Measurements from ENCODE around the gene RECQL5.
A peak's percentile ranks its signal among the peaks of the same experiment; 100 is the strongest.
"Not testable (repeated sequence)": the region's sequence is repeated elsewhere in the genome, so short reads cannot be mapped to it uniquely, and the experiment has no call there.

The RECQL5 gene

DNA sequence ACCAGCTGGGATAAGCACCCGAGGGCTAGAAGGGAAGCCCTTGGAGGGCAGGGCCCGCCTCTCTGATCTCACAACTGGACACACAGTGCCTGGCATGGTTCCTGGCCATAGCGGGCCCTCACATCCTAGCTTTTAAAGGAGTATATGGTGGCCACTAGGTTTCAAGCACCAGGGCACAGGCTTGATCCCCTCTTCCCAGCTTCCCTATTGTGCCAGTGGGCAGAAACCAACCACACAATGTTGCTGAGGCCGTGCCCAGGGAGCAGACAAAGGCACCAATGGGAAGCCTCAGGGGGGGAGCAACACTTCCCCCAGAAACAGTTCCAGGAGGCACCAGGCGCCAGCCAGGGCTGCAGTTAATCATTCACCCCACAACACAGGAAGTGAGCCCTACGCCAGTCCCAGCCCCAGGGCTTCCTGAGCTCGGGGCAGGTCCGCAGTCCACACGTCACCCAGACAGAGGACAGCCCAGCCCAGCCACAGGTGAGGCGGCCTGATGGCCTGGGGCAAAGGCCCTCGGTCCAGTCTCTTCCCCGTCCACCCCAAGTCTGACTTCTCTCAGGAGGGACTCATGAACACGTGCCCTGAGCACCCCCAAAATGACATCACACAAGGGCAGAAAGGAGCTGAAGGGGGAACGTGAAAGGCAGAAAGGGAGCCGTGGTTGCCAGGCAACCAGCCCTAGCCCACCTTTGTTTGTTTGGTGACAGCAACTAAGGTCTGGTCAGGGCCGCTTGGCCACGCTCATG is 20.9 kb downstream of the RECQL5 start:
- DNase-seq = peak; percentile 53

- peak; percentile 79 for DNase-seq
Observed at GRCh38 chr17:75645501-75645888, 21.5 kb downstream of the RECQL5 start.

DNA sequence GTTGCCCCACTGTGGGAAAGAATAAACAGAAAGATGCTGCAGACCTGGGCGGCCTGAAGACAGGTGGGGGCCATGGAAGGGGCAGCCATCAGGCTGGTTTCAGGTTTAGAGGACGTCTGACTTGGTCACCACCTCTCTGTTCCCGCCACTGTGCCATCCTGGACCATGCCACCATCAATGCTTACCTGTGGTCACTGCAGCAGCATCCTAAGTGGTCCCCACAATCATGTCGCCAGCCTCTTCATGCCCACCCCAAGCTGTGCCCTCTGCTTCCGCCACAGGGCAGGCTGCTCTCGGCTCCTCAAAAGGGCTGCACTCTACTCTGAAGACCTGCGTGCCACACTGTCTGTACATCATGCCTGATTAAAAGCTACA is 23.3 kb downstream of the RECQL5 start:
- DNase-seq = no peak

- no peak for DNase-seq
Observed at GRCh38 chr17:75642784-75643642, 23.9 kb downstream of the RECQL5 start.

DNA sequence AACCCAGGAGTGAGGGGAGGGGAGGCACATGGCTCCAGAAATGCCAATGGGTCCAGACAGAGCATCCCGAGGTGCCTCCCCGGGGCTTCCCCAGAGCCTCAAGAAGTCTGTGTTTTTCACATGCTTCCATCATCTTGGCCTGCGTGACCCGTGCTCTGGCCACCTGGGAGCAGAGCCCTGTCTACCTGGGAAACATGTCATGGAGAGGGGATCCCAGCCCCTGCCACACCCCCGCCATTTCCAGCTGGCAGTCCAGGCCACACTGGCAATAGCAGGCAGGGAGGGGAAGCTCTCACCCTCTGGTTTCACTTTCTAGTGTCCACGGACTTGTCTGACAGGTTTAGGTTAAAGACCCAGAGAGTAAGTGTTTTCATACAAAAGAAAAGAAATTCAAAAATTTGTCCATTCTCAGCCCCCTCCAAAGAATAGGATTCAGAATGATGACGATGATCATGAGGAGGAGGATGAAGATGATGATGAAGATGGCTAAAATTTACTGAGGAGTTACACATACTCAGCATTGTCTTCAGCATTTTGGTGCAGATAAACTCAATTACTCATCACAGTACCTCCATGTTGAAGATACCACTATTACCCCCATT is 24.7 kb downstream of the RECQL5 start:
- DNase-seq = no peak

DNA sequence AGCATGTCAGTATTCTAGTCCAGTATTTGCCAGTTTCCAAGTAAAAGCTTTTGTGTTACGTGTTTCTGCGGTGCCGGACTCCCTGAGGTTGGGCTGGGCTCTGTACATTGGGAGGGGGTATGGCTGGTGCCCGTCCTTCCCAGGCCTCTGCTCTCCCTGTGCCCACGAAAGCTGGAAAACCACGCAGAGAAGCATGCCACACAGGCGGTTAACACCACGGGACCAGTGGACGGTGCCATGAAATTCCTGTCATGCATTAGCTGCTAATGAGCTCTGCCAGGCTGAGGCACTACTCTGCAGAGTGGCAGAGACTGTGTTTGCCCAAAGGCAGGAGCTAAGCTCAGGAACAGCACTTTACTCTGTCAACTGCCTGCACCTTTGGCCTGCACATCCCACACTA is 25.6 kb downstream of the RECQL5 start:
- DNase-seq = no peak

- no peak for DNase-seq
Observed at GRCh38 chr17:75640556-75641119, 26.3 kb downstream of the RECQL5 start.

DNA sequence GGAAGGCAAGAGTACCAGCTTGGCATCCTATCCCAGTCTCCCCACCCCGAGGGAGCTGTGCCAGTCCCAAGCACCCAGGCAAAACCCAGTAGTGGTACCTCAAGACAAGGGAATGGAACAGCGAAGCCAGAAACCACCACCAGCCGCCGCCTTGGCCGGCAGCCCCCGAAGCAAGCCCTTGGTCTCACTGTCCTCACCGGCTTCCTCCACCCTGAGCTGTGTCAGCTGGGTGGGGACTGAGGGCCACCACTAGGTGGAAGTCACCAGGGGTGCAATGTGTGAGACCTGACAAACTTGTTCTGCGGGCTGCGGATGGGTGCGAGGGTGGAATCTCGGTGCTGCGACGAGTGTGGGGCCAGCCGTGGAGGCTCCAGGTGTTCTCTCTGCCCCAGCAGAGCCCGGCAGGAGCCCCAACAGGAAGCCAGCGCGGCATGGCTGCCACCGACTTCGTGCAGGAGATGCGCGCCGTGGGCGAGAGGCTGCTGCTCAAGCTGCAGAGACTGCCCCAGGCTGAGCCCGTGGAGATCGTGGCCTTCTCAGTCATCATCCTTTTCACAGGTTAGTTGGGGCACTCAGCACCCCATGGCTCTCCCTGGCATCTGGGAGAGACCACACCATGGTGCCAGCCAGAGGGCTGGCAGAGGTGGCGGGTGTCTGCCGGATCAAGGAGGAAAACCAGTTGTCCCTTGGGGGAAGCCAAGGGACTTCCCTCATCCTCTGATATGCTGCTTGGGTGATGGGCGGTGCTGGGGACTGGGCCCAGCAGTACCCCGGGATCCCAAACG is 27.0 kb downstream of the RECQL5 start:
- no peak for DNase-seq

DNA sequence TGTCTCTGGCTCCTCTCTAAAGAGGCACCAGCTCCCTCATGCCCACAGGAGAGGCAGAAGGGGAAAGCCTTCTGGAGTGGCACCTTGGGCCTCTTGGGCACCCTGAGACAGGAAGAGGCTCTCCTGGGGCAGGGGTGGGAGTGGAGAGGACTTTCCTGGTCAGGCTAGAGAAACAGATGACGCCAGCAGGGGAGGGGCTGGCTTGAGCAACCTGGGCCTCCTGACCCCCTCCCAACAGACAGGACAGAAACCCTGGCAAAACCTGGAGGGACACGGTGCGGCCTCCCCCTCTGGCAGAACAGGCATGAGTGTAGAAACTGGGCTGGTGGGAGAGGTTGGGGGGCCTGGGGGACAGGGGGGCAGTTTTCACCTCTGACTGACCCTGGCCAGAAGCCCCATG is 27.6 kb downstream of the RECQL5 start:
- DNase-seq = no peak

- DNase-seq = no peak
Observed at GRCh38 chr17:75638893-75639292, 28.1 kb downstream of the RECQL5 start.

- DNase-seq = not testable (repeated sequence)
Observed at GRCh38 chr17:75638039-75638438, 28.9 kb downstream of the RECQL5 start.

GRCh38 chr17:75637551-75637950 is 29.4 kb downstream of the RECQL5 start:
- DNase-seq = no peak

DNA sequence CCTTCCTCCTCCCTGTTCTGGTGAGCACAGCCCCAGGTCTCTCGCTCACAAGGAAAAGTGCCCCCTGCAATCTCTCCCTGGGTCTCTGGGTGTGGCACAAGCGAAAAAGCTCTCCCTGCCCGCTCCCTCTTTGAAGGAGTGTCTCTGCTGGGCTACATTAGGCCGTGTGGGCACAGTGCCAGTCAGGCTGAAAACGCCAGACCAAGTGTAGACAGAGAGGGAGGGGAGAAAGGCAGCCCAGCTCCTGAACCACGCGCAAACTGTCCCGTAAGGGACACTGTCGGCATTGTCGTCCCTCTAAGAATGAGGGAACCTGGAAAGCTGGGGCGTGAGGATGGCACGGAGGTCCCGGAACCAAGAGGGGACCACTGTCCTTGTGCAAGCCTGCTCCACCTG is 29.8 kb downstream of the RECQL5 start:
- DNase-seq = peak; percentile 54

DNA sequence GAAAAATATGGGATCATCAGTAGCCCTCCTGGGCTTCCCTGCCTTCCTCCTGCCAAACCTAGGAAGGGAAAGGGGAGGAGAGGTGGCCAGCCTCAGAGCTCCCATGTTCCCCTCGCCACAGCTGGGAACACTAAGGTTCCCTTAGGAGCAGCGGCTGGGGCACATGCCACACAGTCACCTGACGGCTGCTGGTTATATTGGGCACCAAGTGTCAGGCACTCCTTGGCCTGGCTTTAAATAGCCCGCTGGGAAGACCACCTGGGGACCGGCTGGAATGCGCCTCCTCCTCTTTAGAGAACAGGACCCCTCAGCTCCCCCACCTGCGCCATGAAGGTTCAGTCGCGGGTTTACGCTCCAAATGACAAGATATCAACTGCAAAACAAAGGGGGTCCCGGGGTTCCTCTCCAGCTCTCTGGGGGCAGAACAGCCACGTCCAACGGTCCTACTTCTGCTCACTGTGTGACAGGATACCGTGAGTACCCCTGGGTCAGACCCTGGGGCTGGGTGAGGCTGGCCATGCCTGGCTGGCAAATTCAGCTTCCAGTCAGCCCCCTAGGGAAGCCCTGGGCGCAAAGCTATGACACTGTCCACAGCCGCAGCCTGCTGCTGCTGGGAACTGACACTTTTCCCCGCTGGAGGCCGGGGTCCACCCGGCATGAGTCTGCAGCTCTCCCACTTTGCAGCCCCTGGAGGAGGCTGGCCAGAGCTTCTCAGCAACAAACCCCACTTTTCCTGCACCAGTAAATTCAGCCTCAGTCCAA is 30.4 kb downstream of the RECQL5 start:
- no peak for DNase-seq

- no peak for DNase-seq
Observed at GRCh38 chr17:75635610-75636202, 31.2 kb downstream of the RECQL5 start.

DNA sequence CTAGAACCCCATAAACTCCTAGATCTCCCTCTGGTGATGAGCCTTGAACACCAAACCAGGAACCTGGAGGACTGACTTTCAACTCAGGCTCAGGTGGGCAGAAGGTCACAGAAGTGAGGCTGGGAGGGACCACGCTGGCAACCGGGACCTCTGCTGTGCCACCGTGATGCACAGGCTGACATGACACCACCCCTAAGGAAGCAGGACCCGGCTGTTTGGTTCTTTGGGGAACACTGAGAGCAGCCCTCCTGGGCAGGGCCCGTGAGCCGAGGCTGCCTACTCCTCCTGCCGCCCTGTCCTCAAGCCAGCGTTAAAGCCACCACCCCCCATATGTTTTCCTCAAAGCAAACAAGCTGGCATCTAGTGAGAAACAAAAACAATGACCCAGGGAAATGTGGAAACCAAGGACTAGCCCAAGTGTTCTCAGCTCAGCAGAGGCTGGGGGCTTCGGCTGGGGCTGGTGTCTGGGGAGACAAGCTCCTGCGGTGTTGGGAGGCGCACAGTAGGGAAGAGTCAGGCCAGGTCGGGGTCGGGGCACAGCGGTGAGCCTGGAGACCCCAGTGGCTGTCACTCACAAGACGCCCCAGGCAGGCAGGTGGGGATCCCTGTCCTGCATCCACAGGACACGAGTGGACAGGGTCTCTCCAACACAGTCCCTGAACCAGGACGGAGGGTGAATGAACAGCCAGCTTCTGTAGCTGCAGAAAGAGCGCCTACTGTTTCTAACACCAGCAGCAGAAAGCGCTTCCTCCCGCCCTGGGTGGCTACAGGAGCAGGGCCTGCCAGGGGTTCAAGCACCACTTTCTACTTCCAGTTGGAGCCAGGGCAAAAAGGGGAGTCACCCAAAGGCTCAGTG is 32.0 kb downstream of the RECQL5 start:
- DNase-seq = no peak

DNA sequence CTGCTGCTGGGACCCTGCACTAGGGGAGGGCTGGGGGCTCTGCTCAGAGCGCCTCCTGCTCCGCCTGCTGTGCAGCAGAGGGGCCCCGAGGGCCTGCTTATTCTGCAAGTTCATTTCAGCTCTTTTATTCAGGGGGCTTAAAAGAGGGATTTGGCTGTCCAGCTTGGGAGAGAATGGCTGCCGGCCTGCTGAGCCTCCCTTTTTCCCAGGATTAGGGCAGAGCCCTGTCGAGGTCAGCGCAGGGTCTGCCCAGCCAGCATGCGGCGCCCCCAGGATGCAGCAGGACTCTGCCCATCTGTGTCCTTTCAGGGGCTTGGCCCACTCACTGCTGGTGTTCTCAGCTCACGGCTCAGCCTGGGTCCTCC is 32.6 kb downstream of the RECQL5 start:
- no peak for DNase-seq

DNA sequence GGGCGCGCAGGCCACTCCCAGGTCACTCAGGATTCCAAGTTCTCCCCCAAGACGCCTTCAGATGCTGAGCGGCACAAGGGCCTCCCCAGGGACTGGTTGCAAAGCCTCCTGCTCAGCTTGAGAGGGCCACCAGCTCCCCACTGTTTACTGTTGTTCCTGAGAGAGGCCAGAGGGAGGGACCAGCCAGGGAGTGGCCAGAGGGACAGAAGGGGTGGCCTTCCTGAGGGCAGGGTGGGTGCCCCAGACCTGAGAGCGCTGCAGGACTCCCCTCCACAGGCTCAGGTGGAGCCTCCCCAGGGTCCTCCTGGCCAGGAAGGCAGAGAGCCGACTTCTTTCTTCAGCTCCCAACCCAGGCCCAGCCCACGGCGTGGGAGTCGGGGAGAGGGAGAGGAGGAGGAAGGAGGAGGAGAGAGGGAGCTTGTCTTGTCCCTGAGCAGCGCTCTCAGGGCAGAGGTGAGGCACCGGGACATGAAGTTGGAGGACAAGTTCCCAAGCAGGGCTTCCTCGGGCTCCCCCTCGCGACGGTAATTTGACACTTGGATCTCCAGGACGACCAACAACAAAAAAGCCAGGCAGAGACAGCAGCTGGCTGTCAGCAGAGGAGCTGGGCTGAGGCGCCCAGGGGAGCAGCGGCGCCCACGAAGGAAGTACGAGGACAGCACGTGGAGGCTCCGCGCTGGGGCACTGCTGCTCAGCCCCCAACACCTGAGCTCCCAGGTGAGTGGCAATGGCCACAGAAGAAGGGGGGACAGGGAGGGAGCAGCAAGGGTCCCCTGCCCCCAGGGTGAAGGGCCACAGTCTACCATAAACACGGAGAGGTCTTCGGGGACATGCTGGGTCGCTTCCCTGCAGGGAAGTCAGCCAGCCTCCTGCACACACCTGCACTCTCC is 33.2 kb downstream of the RECQL5 start:
- peak; percentile 87 for DNase-seq

- DNase-seq = peak; percentile 48
Observed at GRCh38 chr17:75632863-75633485, 34.0 kb downstream of the RECQL5 start, which contains the start of gene SMIM5. TSS of gene SMIM5 (plus strand) at chr17:75633434. CDS start at chr17:75640202, 6,768 bp downstream.
